OCI-LY7 (cell line): Measurements from ENCODE around the gene CTSH. TPM values are rescaled to one million over a fixed set of nuclear protein-coding genes. Genes with fewer than 3 reads are reported as not detected.
A peak's percentile ranks its signal among the peaks of the same experiment; 100 is the strongest.

Experiments used
- BruUV-seq: library from RNA; stranded (reverse); fragments of 400-500 nt; replicated peaks from 2 replicates; lab custom pipeline; 2021; lab: Mats Ljungman, UMichigan
- CTCF ChIA-PET: fragments of 300-600 bp; sonication (Branson Sonifier 250); formaldehyde crosslinking; loops from one replicate; lab custom pipeline; 2022; ENCODE audit warnings: antibody characterized with exemption; ENCODE audit not compliant: unreplicated experiment; lab: Charles Lee
- POLR2A ChIA-PET: fragments of 300-600 bp; sonication (Branson Sonifier 250); formaldehyde crosslinking; loops from one replicate; lab custom pipeline; 2022; ENCODE audit warnings: antibody characterized with exemption; lab: Charles Lee
- DNase-seq: peaks from one replicate; pipeline ENCODE4 v3.0.0-alpha.2; 2015; ENCODE audit warnings: low spot score
- H2AFZ ChIP-seq: fragments of 200-600 bp; sonication (generic), shearing (Covaris generic); 2 replicates; pipeline ENCODE4 v1.6.1; 2014; ENCODE audit warnings: mild to moderate bottlenecking, antibody characterized with exemption, low read length, moderate library complexity
- H3K27ac ChIP-seq: fragments of 200-600 bp; sonication (generic); 2 replicates; pipeline ENCODE4 v1.5.1; 2014; ENCODE audit warnings: mixed run types, low read depth, mild to moderate bottlenecking, moderate library complexity, low read length, inconsistent platforms; ENCODE audit not compliant: poor library complexity, severe bottlenecking
- H3K36me3 ChIP-seq: fragments of 200-600 bp; sonication (generic); 2 replicates; pipeline ENCODE4 v1.6.1; 2014; ENCODE audit warnings: mild to moderate bottlenecking, antibody characterized with exemption, low read length, moderate library complexity, mixed read lengths; ENCODE audit not compliant: insufficient read depth
- H3K4me1 ChIP-seq: fragments of 200-600 bp; sonication (generic); 2 replicates; pipeline ENCODE4 v1.5.1; 2014; ENCODE audit warnings: mild to moderate bottlenecking, low read length; ENCODE audit not compliant: insufficient read depth, poor library complexity, severe bottlenecking
- H3K4me2 ChIP-seq: fragments of 200-600 bp; sonication (generic); 2 replicates; pipeline ENCODE4 v1.6.1; 2014; ENCODE audit warnings: mild to moderate bottlenecking, low read length
- H3K4me3 ChIP-seq: fragments of 200-600 bp; sonication (generic); 2 replicates; pipeline ENCODE4 v1.5.1; 2014; ENCODE audit warnings: mild to moderate bottlenecking, low read depth, low read length; ENCODE audit not compliant: poor library complexity, severe bottlenecking
- H3K79me2 ChIP-seq: fragments of 200-600 bp; sonication (generic); 2 replicates; pipeline ENCODE4 v1.6.1; 2016; ENCODE audit warnings: low read depth, mild to moderate bottlenecking, low read length, moderate library complexity, mixed read lengths; ENCODE audit not compliant: insufficient read depth
- H3K9me2 ChIP-seq: fragments of 200-600 bp; sonication (generic); 2 replicates; pipeline ENCODE4 v1.6.1; 2016; ENCODE audit warnings: mild to moderate bottlenecking, low read length, mixed read lengths; ENCODE audit not compliant: insufficient read depth
- H3K9me3 ChIP-seq: fragments of 200-600 bp; sonication (generic); 2 replicates; pipeline ENCODE4 v1.6.1; 2014; ENCODE audit warnings: mild to moderate bottlenecking, mixed run types, low read length, mixed read lengths
- H4K20me1 ChIP-seq: fragments of 200-600 bp; sonication (generic); 2 replicates; pipeline ENCODE4 v1.6.1; 2014; ENCODE audit warnings: mild to moderate bottlenecking, antibody characterized with exemption, low read length, moderate library complexity, mixed read lengths; ENCODE audit not compliant: insufficient read depth
- EZH2phosphoT487 ChIP-seq: fragments of 200-600 bp; sonication (generic); IDR thresholded peaks from 2 replicates; pipeline ENCODE4 v1.6.1; 2018; ENCODE audit warnings: low read depth, borderline replicate concordance, mild to moderate bottlenecking, mixed run types, antibody characterized with exemption, low read length, moderate library complexity, mixed read lengths
- intact Hi-C: fragments of 100-400 bp; cut with micrococcal nuclease; formaldehyde crosslinking; loops from one replicate; pipeline ENCODE4 v1.10.0; 2022; ENCODE audit not compliant: unreplicated experiment
- total RNA-seq, 2 experiments: library from RNA; depleted of rRNA in 1 of 2; stranded (reverse); fragments of >200 nt in 1 of 2; shearing (Covaris generic) in 1 of 2; gene quantifications; 2 replicates each; pipeline ENCODE4 v1.2.3, GENCODE V29; 2014 to 2022
- TF ChIP-seq, protein P1 (sequence below): fragments of 200-600 bp; sonication (generic); conservative IDR thresholded peaks from 2 replicates; pipeline ENCODE4 v1.5.1; 2014; ENCODE audit warnings: mild to moderate bottlenecking, antibody characterized with exemption, low read length, moderate library complexity, mixed read lengths

CTSH gene
- total RNA-seq, 2 experiments from 2014 or later: 21.5 to 26.9 TPM

DNA sequence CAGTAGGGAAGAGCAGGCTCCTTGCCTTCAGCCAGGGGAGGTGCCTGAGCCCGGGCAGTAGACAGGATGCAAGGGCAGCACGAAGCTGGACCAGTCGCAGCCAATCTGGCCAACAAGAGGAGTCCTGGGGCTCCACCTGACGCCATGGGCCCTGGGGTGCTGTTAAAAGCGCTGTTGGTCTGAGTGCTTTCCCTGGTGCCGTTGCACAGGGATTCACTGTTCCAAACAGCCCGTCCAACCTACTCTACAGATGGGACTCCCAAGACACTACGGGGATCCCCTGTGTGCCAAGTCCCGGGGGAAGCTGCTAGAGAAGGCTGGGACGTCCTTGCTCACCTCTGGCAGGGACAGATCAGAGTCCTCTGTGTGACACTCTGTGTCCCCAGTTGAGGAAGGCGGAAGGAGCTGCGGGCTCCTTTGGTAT, 632 bp downstream of the CTSH start:
- no peak for DNase-seq
- Histone ChIP-seq H3K4me1 (peaks cover 22% of the 10 kb centered on the region), H4K20me1 (no peaks in the 10 kb centered on the region), H3K4me3 (peak overlapping the region; percentile 66), H3K27ac (no peak overlapping the region), H2AFZ (peak overlapping the region; percentile 42; the same call in 1 of the 2 replicates), H3K36me3 (no peaks in the 10 kb centered on the region), H3K9me3 (no peaks in the 10 kb centered on the region), H3K79me2 (no peaks in the 10 kb centered on the region), H3K9me2 (no peaks in the 10 kb centered on the region), H3K4me2 (peak overlapping the region; percentile 81)
- intact Hi-C loops: no loop called here
- no peak for TF ChIP-seq EZH2phosphoT487
- TF ChIP-seq, protein P1, sequence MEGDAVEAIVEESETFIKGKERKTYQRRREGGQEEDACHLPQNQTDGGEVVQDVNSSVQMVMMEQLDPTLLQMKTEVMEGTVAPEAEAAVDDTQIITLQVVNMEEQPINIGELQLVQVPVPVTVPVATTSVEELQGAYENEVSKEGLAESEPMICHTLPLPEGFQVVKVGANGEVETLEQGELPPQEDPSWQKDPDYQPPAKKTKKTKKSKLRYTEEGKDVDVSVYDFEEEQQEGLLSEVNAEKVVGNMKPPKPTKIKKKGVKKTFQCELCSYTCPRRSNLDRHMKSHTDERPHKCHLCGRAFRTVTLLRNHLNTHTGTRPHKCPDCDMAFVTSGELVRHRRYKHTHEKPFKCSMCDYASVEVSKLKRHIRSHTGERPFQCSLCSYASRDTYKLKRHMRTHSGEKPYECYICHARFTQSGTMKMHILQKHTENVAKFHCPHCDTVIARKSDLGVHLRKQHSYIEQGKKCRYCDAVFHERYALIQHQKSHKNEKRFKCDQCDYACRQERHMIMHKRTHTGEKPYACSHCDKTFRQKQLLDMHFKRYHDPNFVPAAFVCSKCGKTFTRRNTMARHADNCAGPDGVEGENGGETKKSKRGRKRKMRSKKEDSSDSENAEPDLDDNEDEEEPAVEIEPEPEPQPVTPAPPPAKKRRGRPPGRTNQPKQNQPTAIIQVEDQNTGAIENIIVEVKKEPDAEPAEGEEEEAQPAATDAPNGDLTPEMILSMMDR: no peak
- BruUV-seq: no TSS peak
- ChIA-PET POLR2A (interaction anchor here (0.6 kb wide), 1 partner anchor 41 kb away, joined by 3 read pairs; no protein-coding TSS in a partner anchor), CTCF (no interaction called here)

DNA sequence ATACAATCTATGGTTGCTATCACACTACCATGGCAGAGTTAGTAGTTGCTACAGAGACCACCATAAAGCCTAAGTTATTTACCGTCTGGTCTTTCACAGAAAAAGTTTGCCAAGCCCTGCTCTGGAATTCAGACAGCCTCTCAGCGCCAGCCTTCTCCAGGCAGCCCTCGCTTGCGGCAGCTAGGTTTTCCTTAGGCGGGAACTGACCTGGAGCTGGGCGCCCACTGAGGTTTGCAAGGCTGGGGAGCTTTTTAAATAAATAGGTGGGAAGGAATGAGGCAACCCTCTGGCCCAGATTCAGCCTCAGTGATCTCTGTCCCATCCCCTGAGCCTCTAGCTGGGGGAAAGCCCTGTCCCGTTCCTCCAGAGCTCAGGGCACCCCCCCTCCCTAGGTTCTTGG, 1.2 kb downstream of the CTSH start:
- no TSS peak for BruUV-seq
- ChIA-PET CTCF (interaction anchor here (0.5 kb wide), 1 partner anchor 130 kb away, joined by 3 read pairs; no protein-coding TSS in a partner anchor), POLR2A (no interaction called here)
- TF ChIP-seq, protein P1: no peak
- TF ChIP-seq EZH2phosphoT487: no peak
- DNase-seq: no peak
- Histone ChIP-seq H3K27ac (no peak overlapping the region), H3K36me3 (no peaks in the 10 kb centered on the region), H3K4me3 (peak overlapping the region; percentile 66), H3K9me2 (no peaks in the 10 kb centered on the region), H4K20me1 (no peaks in the 10 kb centered on the region), H3K9me3 (no peaks in the 10 kb centered on the region), H3K4me2 (peak overlapping the region; percentile 81), H3K79me2 (no peaks in the 10 kb centered on the region), H3K4me1 (peaks cover 27% of the 10 kb centered on the region), H2AFZ (no peak overlapping the region)
- intact Hi-C loops: no loop called here

DNA sequence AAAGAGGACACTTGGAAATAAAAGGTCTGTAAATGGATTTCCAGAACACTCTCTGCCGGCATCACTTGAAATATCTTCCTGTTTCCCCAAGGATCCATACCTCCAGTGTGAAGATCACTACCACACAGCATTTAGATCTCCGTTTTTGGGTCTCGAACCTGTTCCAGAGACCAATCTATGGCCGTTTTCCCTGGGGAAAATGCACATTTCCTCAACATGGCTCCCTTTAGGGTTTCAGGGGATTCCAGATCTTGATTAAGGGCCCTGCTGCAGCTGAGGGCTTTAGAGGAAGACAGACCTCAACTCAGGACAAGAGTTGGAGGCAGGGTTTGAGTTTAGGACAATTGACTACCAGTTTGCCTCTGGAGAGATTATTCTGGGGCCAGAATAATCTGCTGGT, 2.1 kb downstream of the CTSH start:
- POLR2A ChIA-PET: no interaction called here
- BruUV-seq: TSS peak; percentile 39

More for the DNA sequence above, 2.1 kb downstream of the CTSH start:
- H2AFZ ChIP-seq: no peak overlapping the region
- H4K20me1 ChIP-seq: no peaks in the 10 kb centered on the region
- no peak for DNase-seq
- H3K27ac ChIP-seq: no peak overlapping the region
- CTCF ChIA-PET: no interaction called here
- H3K36me3 ChIP-seq: no peaks in the 10 kb centered on the region
- H3K79me2 ChIP-seq: no peaks in the 10 kb centered on the region
- H3K9me2 ChIP-seq: no peaks in the 10 kb centered on the region
- TF ChIP-seq EZH2phosphoT487: no peak
- TF ChIP-seq, protein P1: no peak
- no peak overlapping the region for H3K4me2 ChIP-seq
- intact Hi-C loops: no loop called here
- H3K4me1 ChIP-seq: peaks cover 32% of the 10 kb centered on the region
- H3K4me3 ChIP-seq: no peak overlapping the region
- H3K9me3 ChIP-seq: no peaks in the 10 kb centered on the region
